ENCODE data around the gene ATG14.

GRCh38 chr14:55434805-55435174, 23.2 kb upstream of the ATG14 start:
- TF ChIP-seq POLR2A (IDR thresholded peaks at IDR 0.05; ENCODE audit: low read depth, low read length) (no peak), POLR2AphosphoS5 (IDR thresholded peaks at IDR 0.05; ENCODE audit: low read depth, low read length) (no peak)

Measured in GM12892 (cell line).